HEK293 (cell line): ENCODE results near the gene TIAM1.

Experiments used
- MYNN ChIP-seq: fragments of 450-650 bp; formaldehyde crosslinking; IDR thresholded peaks from 2 replicates; pipeline ENCODE4 v1.5.1; 2016; ENCODE audit warnings: missing biosample characterization, missing genetic modification characterization, borderline replicate concordance
- RBAK ChIP-seq: fragments of 450-650 bp; formaldehyde crosslinking; IDR thresholded peaks from 2 replicates; pipeline ENCODE4 v1.5.1; 2016; ENCODE audit warnings: missing biosample characterization, missing genetic modification characterization
- SP2 ChIP-seq: fragments of 450-650 bp; formaldehyde crosslinking; IDR thresholded peaks from 2 replicates; pipeline ENCODE4 v1.5.1; 2016; ENCODE audit warnings: missing biosample characterization, missing genetic modification characterization
- ZBTB48 ChIP-seq: fragments of 450-650 bp; formaldehyde crosslinking; IDR thresholded peaks from 2 replicates; pipeline ENCODE4 v1.5.1; 2016; ENCODE audit warnings: missing biosample characterization, missing genetic modification characterization
- ZNF292 ChIP-seq: fragments of 450-650 bp; formaldehyde crosslinking; IDR thresholded peaks from 2 replicates; pipeline ENCODE4 v1.5.1; 2016; ENCODE audit warnings: low read depth, missing biosample characterization, missing genetic modification characterization, borderline replicate concordance
- ZNF423 ChIP-seq: fragments of 450-650 bp; formaldehyde crosslinking; IDR thresholded peaks from 2 replicates; pipeline ENCODE4 v1.5.1; 2016; ENCODE audit warnings: missing biosample characterization, missing genetic modification characterization
- ZNF791 ChIP-seq: fragments of 450-650 bp; formaldehyde crosslinking; IDR thresholded peaks from 2 replicates; pipeline ENCODE4 v1.5.1; 2016; ENCODE audit warnings: missing biosample characterization, missing genetic modification characterization
- ZNF830 ChIP-seq: fragments of 450-650 bp; IDR thresholded peaks from 2 replicates; pipeline ENCODE4 v1.5.0; 2018; ENCODE audit warnings: missing biosample characterization, missing genetic modification characterization, low read depth, mild to moderate bottlenecking, moderate library complexity
- TF ChIP-seq, protein P1 (sequence below): sonication (generic); formaldehyde crosslinking; IDR thresholded peaks from 2 replicates; pipeline ENCODE4 v1.8.1; 2022; ENCODE audit warnings: mild to moderate bottlenecking, moderate library complexity, missing genetic modification reagents
- TF ChIP-seq, protein P2 (sequence below): fragments of 450-650 bp; formaldehyde crosslinking; optimal IDR thresholded peaks from 2 replicates; pipeline ENCODE3; 2016; ENCODE audit warnings: missing biosample characterization, mild to moderate bottlenecking, missing genetic modification characterization
- TF ChIP-seq, protein P3 (sequence below): fragments of 450-650 bp; formaldehyde crosslinking; IDR thresholded peaks from 2 replicates; pipeline ENCODE4 v1.5.1; 2016; ENCODE audit warnings: missing biosample characterization, missing genetic modification characterization
- TF ChIP-seq, protein P4 (sequence below): fragments of 450-650 bp; formaldehyde crosslinking; IDR thresholded peaks from 2 replicates; pipeline ENCODE4 v1.5.1; 2017; ENCODE audit warnings: missing biosample characterization, missing genetic modification characterization
- TF ChIP-seq, protein P5 (sequence below): fragments of 450-650 bp; formaldehyde crosslinking; IDR thresholded peaks from 2 replicates; pipeline ENCODE4 v1.5.1; 2016; ENCODE audit warnings: missing biosample characterization, missing genetic modification characterization, low read depth

DNA sequence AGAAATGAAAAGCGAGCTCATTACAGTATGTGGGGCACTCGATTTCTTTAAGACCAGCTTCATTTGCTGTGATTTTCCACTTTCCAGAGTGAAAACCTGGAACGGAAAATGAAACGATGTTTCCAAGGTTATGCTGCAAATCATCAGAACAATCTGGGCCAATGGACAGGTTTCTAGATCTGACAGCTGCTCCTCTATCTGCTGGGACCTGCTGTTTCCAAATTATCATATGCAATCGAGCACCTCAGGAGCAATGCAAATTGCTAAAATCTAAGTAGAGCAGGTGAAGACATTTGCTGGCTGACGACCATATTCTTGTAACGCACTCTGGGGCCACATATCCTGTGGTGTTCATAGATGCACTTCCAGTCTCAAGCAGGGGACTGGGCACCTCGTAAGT, 39.7 kb upstream of the TIAM1 start:
- TF ChIP-seq ZBTB48 (tag by site-specific recombination) (no peak), ZNF292 (tag by site-specific recombination) (no peak), ZNF791 (tag by site-specific recombination) (no peak), RBAK (no peak), ZNF423 (tag by site-specific recombination) (no peak), MYNN (tag by site-specific recombination) (no peak), SP2 (no peak), ZNF830 (no peak)
- TF ChIP-seq, protein P1, sequence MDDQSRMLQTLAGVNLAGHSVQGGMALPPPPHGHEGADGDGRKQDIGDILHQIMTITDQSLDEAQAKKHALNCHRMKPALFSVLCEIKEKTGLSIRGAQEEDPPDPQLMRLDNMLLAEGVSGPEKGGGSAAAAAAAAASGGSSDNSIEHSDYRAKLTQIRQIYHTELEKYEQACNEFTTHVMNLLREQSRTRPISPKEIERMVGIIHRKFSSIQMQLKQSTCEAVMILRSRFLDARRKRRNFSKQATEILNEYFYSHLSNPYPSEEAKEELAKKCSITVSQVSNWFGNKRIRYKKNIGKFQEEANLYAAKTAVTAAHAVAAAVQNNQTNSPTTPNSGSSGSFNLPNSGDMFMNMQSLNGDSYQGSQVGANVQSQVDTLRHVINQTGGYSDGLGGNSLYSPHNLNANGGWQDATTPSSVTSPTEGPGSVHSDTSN: no peak
- TF ChIP-seq, protein P2, sequence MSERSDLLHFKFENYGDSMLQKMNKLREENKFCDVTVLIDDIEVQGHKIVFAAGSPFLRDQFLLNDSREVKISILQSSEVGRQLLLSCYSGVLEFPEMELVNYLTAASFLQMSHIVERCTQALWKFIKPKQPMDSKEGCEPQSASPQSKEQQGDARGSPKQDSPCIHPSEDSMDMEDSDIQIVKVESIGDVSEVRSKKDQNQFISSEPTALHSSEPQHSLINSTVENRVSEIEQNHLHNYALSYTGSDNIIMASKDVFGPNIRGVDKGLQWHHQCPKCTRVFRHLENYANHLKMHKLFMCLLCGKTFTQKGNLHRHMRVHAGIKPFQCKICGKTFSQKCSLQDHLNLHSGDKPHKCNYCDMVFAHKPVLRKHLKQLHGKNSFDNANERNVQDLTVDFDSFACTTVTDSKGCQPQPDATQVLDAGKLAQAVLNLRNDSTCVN (tag by site-specific recombination): no peak
- TF ChIP-seq, protein P3, sequence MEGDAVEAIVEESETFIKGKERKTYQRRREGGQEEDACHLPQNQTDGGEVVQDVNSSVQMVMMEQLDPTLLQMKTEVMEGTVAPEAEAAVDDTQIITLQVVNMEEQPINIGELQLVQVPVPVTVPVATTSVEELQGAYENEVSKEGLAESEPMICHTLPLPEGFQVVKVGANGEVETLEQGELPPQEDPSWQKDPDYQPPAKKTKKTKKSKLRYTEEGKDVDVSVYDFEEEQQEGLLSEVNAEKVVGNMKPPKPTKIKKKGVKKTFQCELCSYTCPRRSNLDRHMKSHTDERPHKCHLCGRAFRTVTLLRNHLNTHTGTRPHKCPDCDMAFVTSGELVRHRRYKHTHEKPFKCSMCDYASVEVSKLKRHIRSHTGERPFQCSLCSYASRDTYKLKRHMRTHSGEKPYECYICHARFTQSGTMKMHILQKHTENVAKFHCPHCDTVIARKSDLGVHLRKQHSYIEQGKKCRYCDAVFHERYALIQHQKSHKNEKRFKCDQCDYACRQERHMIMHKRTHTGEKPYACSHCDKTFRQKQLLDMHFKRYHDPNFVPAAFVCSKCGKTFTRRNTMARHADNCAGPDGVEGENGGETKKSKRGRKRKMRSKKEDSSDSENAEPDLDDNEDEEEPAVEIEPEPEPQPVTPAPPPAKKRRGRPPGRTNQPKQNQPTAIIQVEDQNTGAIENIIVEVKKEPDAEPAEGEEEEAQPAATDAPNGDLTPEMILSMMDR: no peak
- TF ChIP-seq, protein P4, sequence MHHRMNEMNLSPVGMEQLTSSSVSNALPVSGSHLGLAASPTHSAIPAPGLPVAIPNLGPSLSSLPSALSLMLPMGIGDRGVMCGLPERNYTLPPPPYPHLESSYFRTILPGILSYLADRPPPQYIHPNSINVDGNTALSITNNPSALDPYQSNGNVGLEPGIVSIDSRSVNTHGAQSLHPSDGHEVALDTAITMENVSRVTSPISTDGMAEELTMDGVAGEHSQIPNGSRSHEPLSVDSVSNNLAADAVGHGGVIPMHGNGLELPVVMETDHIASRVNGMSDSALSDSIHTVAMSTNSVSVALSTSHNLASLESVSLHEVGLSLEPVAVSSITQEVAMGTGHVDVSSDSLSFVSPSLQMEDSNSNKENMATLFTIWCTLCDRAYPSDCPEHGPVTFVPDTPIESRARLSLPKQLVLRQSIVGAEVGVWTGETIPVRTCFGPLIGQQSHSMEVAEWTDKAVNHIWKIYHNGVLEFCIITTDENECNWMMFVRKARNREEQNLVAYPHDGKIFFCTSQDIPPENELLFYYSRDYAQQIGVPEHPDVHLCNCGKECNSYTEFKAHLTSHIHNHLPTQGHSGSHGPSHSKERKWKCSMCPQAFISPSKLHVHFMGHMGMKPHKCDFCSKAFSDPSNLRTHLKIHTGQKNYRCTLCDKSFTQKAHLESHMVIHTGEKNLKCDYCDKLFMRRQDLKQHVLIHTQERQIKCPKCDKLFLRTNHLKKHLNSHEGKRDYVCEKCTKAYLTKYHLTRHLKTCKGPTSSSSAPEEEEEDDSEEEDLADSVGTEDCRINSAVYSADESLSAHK (tag by site-specific recombination): no peak
- TF ChIP-seq, protein P5, sequence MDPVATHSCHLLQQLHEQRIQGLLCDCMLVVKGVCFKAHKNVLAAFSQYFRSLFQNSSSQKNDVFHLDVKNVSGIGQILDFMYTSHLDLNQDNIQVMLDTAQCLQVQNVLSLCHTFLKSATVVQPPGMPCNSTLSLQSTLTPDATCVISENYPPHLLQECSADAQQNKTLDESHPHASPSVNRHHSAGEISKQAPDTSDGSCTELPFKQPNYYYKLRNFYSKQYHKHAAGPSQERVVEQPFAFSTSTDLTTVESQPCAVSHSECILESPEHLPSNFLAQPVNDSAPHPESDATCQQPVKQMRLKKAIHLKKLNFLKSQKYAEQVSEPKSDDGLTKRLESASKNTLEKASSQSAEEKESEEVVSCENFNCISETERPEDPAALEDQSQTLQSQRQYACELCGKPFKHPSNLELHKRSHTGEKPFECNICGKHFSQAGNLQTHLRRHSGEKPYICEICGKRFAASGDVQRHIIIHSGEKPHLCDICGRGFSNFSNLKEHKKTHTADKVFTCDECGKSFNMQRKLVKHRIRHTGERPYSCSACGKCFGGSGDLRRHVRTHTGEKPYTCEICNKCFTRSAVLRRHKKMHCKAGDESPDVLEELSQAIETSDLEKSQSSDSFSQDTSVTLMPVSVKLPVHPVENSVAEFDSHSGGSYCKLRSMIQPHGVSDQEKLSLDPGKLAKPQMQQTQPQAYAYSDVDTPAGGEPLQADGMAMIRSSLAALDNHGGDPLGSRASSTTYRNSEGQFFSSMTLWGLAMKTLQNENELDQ (tag by site-specific recombination): no peak
